ENCODE measurements around the gene AVPI1. TPM values are rescaled to one million over a fixed set of nuclear protein-coding genes. Genes with fewer than 3 reads are reported as not detected.
A peak's percentile ranks its signal among the peaks of the same experiment; 100 is the strongest.
"Not testable (repeated sequence)": the region's sequence is repeated elsewhere in the genome, so short reads cannot be mapped to it uniquely, and the experiment has no call there.

The AVPI1 gene
- total and polyA plus RNA-seq, 2 donors = 1.4 to 11.5 TPM

GRCh38 chr10:97686301-97686961 lies 610 bp downstream of the AVPI1 start:
- Histone ChIP-seq H3K4me3 (ENCODE audit: low read length in 2 of 2) (peak overlapping the region; percentile 70 to 73), H3K27me3 (ENCODE audit: control insufficient read depth in 2 of 2, insufficient read depth in 1 of 2, low read length in 1 of 2) (peaks cover 0 to 9% of the 10 kb centered on the region in 2 donors), H3K9me3 (ENCODE audit: control insufficient read depth in 2 of 2, insufficient read depth in 1 of 2, low read length in 1 of 2) (no peaks in the 10 kb centered on the region), H3K4me1 (ENCODE audit: control insufficient read depth in 2 of 2, insufficient read depth in 2 of 2, low read length in 2 of 2) (peaks cover 10 to 17% of the 10 kb centered on the region in 2 donors), H3K27ac (ENCODE audit: low read depth in 1 of 2, low read length in 1 of 2) (peak overlapping the region in 1 of 2 donors; percentile 87), H3K36me3 (ENCODE audit: control insufficient read depth in 2 of 2, insufficient read depth in 2 of 2, low read length in 1 of 2) (no peaks in the 10 kb centered on the region)
- 24% methylated on average over 14 of the region's 14 CpGs for WGBS
- DNase-seq (ENCODE audit: low read depth in 6 of 9, low spot score in 9 of 9) = no peak

GRCh38 chr10:97685395-97685958 lies 1.6 kb downstream of the AVPI1 start:
- no peaks in the 10 kb centered on the region for H3K9me3 ChIP-seq (ENCODE audit: control insufficient read depth in 2 of 2, insufficient read depth in 1 of 2, low read length in 1 of 2)
- no peak for DNase-seq (ENCODE audit: low read depth in 6 of 9, low spot score in 9 of 9)
- no peak overlapping the region for H3K27ac ChIP-seq (ENCODE audit: low read depth in 1 of 2, low read length in 1 of 2)
- H3K4me3 ChIP-seq (ENCODE audit: low read length in 2 of 2) = no peak overlapping the region
- peaks cover 10 to 17% of the 10 kb centered on the region in 2 donors for H3K4me1 ChIP-seq (ENCODE audit: control insufficient read depth in 2 of 2, insufficient read depth in 2 of 2, low read length in 2 of 2)
- WGBS = 96% methylated on average over 2 of the region's 2 CpGs
- H3K27me3 ChIP-seq (ENCODE audit: control insufficient read depth in 2 of 2, insufficient read depth in 1 of 2, low read length in 1 of 2) = peaks cover 0 to 9% of the 10 kb centered on the region in 2 donors
- H3K36me3 ChIP-seq (ENCODE audit: control insufficient read depth in 2 of 2, insufficient read depth in 2 of 2, low read length in 1 of 2) = no peaks in the 10 kb centered on the region

- DNase-seq (ENCODE audit: low read depth in 6 of 9, low spot score in 9 of 9) = no peak
- Histone ChIP-seq H3K27ac (ENCODE audit: low read depth in 1 of 2, low read length in 1 of 2) (no peak overlapping the region), H3K4me3 (ENCODE audit: low read length in 2 of 2) (no peak overlapping the region), H3K4me1 (ENCODE audit: control insufficient read depth in 2 of 2, insufficient read depth in 2 of 2, low read length in 2 of 2) (peaks cover 10 to 17% of the 10 kb centered on the region in 2 donors), H3K36me3 (ENCODE audit: control insufficient read depth in 2 of 2, insufficient read depth in 2 of 2, low read length in 1 of 2) (no peaks in the 10 kb centered on the region), H3K27me3 (ENCODE audit: control insufficient read depth in 2 of 2, insufficient read depth in 1 of 2, low read length in 1 of 2) (peaks cover 0 to 9% of the 10 kb centered on the region in 2 donors), H3K9me3 (ENCODE audit: control insufficient read depth in 2 of 2, insufficient read depth in 1 of 2, low read length in 1 of 2) (no peaks in the 10 kb centered on the region)
- 90% methylated on average over 5 of the region's 5 CpGs for WGBS
Observed at GRCh38 chr10:97684866-97685394, 2.1 kb downstream of the AVPI1 start.

GRCh38 chr10:97684368-97684713 lies 2.7 kb downstream of the AVPI1 start:
- peaks cover 10 to 17% of the 10 kb centered on the region in 2 donors for H3K4me1 ChIP-seq (ENCODE audit: control insufficient read depth in 2 of 2, insufficient read depth in 2 of 2, low read length in 2 of 2)
- 97% methylated on average over 7 of the region's 7 CpGs for WGBS
- not testable (repeated sequence) for H3K27ac ChIP-seq (ENCODE audit: low read depth in 1 of 2, low read length in 1 of 2); DNase-seq (ENCODE audit: low read depth in 6 of 9, low spot score in 9 of 9); H3K4me3 ChIP-seq (ENCODE audit: low read length in 2 of 2); H3K36me3 ChIP-seq (ENCODE audit: control insufficient read depth in 2 of 2, insufficient read depth in 2 of 2, low read length in 1 of 2); H3K9me3 ChIP-seq (ENCODE audit: control insufficient read depth in 2 of 2, insufficient read depth in 1 of 2, low read length in 1 of 2); H3K27me3 ChIP-seq (ENCODE audit: control insufficient read depth in 2 of 2, insufficient read depth in 1 of 2, low read length in 1 of 2)

GRCh38 chr10:97683556-97684367 lies 3.3 kb downstream of the AVPI1 start:
- 94% methylated on average over 9 of the region's 9 CpGs for WGBS
- no peak overlapping the region for H3K27ac ChIP-seq (ENCODE audit: low read depth in 1 of 2, low read length in 1 of 2)
- DNase-seq (ENCODE audit: low read depth in 6 of 9, low spot score in 9 of 9) = no peak
- no peaks in the 10 kb centered on the region for H3K36me3 ChIP-seq (ENCODE audit: control insufficient read depth in 2 of 2, insufficient read depth in 2 of 2, low read length in 1 of 2)
- H3K9me3 ChIP-seq (ENCODE audit: control insufficient read depth in 2 of 2, insufficient read depth in 1 of 2, low read length in 1 of 2) = no peaks in the 10 kb centered on the region
- peaks cover 0 to 9% of the 10 kb centered on the region in 2 donors for H3K27me3 ChIP-seq (ENCODE audit: control insufficient read depth in 2 of 2, insufficient read depth in 1 of 2, low read length in 1 of 2)
- peaks cover 10 to 17% of the 10 kb centered on the region in 2 donors for H3K4me1 ChIP-seq (ENCODE audit: control insufficient read depth in 2 of 2, insufficient read depth in 2 of 2, low read length in 2 of 2)
- no peak overlapping the region for H3K4me3 ChIP-seq (ENCODE audit: low read length in 2 of 2)

GRCh38 chr10:97682042-97682441 lies 5.0 kb downstream of the AVPI1 start:
- peaks cover 4 to 11% of the 10 kb centered on the region in 2 donors for H3K4me1 ChIP-seq (ENCODE audit: control insufficient read depth in 2 of 2, insufficient read depth in 2 of 2, low read length in 2 of 2)
- peaks cover 0 to 9% of the 10 kb centered on the region in 2 donors for H3K27me3 ChIP-seq (ENCODE audit: control insufficient read depth in 2 of 2, insufficient read depth in 1 of 2, low read length in 1 of 2)
- H3K27ac ChIP-seq (ENCODE audit: low read depth in 1 of 2, low read length in 1 of 2) = no peak overlapping the region
- no peak overlapping the region for H3K4me3 ChIP-seq (ENCODE audit: low read length in 2 of 2)
- H3K9me3 ChIP-seq (ENCODE audit: control insufficient read depth in 2 of 2, insufficient read depth in 1 of 2, low read length in 1 of 2) = no peaks in the 10 kb centered on the region
- no peaks in the 10 kb centered on the region for H3K36me3 ChIP-seq (ENCODE audit: control insufficient read depth in 2 of 2, insufficient read depth in 2 of 2, low read length in 1 of 2)
- 98% methylated on average over 4 of the region's 4 CpGs for WGBS
- DNase-seq (ENCODE audit: low read depth in 6 of 9, low spot score in 9 of 9) = no peak

- 97% methylated on average over 16 of the region's 16 CpGs for WGBS
- Histone ChIP-seq H3K36me3 (ENCODE audit: control insufficient read depth in 2 of 2, insufficient read depth in 2 of 2, low read length in 1 of 2) (peaks cover 9 to 10% of the 10 kb centered on the region in 2 donors), H3K9me3 (ENCODE audit: control insufficient read depth in 2 of 2, insufficient read depth in 1 of 2, low read length in 1 of 2) (no peaks in the 10 kb centered on the region), H3K4me3 (ENCODE audit: low read length in 2 of 2) (no peak overlapping the region), H3K4me1 (ENCODE audit: control insufficient read depth in 2 of 2, insufficient read depth in 2 of 2, low read length in 2 of 2) (no peaks in the 10 kb centered on the region), H3K27me3 (ENCODE audit: control insufficient read depth in 2 of 2, insufficient read depth in 1 of 2, low read length in 1 of 2) (no peaks in the 10 kb centered on the region), H3K27ac (ENCODE audit: low read depth in 1 of 2, low read length in 1 of 2) (no peak overlapping the region)
- DNase-seq (ENCODE audit: low read depth in 6 of 9, low spot score in 9 of 9) = no peak
Observed at GRCh38 chr10:97679594-97679993, 7.4 kb downstream of the AVPI1 start.

GRCh38 chr10:97676770-97677581 lies 10.1 kb downstream of the AVPI1 start:
- peak in 7 of 9 donors; percentile 21 to 60 (median 48) for DNase-seq (ENCODE audit: low read depth in 6 of 9, low spot score in 9 of 9)
- no peaks in the 10 kb centered on the region for H3K4me1 ChIP-seq (ENCODE audit: control insufficient read depth in 2 of 2, insufficient read depth in 2 of 2, low read length in 2 of 2)
- no peaks in the 10 kb centered on the region for H3K9me3 ChIP-seq (ENCODE audit: control insufficient read depth in 2 of 2, insufficient read depth in 1 of 2, low read length in 1 of 2)
- H3K4me3 ChIP-seq (ENCODE audit: low read length in 2 of 2) = no peak overlapping the region
- 100% methylated on average over 2 of the region's 2 CpGs for WGBS
- no peak overlapping the region for H3K27ac ChIP-seq (ENCODE audit: low read depth in 1 of 2, low read length in 1 of 2)
- H3K36me3 ChIP-seq (ENCODE audit: control insufficient read depth in 2 of 2, insufficient read depth in 2 of 2, low read length in 1 of 2) = peaks cover 18 to 23% of the 10 kb centered on the region in 2 donors
- H3K27me3 ChIP-seq (ENCODE audit: control insufficient read depth in 2 of 2, insufficient read depth in 1 of 2, low read length in 1 of 2) = no peaks in the 10 kb centered on the region
